WTC11 (cell line): Measurements from ENCODE around the gene CACNA1A. TPM values are rescaled to one million over a fixed set of nuclear protein-coding genes. Genes with fewer than 3 reads are reported as not detected.

Experiments
- ATAC-seq: fragments of 200-7000 bp; cut with Tn5 transposase; 2 replicates; pipeline ENCODE4 v1.10.0; 2021; ENCODE audit warnings: mild to moderate bottlenecking, moderate library complexity
- CTCF ChIA-PET: fragments of 300-600 bp; sonication (Branson Sonifier 250); formaldehyde crosslinking; loops from one replicate; lab custom pipeline; 2021; ENCODE audit warnings: antibody characterized with exemption; lab: Charles Lee
- POLR2A ChIA-PET: fragments of 350-600 bp; sonication (Branson Sonifier 250); formaldehyde crosslinking; loops from one replicate; lab custom pipeline; 2021; ENCODE audit warnings: antibody characterized with exemption; lab: Charles Lee
- DNase-seq: peaks from one replicate; pipeline ENCODE4 v3.0.0; 2021; ENCODE audit warnings: low spot score
- H3K27ac Mint-ChIP-seq: 2 replicates; pipeline ENCODE4 v1.8.0; 2021; ENCODE audit warnings: mixed read lengths
- H3K27me3 Mint-ChIP-seq: 2 replicates; pipeline ENCODE4 v1.8.0; 2021; ENCODE audit warnings: low read depth, mild to moderate bottlenecking, moderate library complexity, mixed read lengths
- H3K36me3 Mint-ChIP-seq: 2 replicates; pipeline ENCODE4 v1.8.0; 2021; ENCODE audit warnings: mixed read lengths
- H3K4me1 Mint-ChIP-seq: 2 replicates; pipeline ENCODE4 v1.8.0; 2022; ENCODE audit warnings: mixed read lengths
- H3K4me3 Mint-ChIP-seq: 2 replicates; pipeline ENCODE4 v1.8.0; 2021; ENCODE audit warnings: mild to moderate bottlenecking, moderate library complexity, mixed read lengths
- H3K9me3 Mint-ChIP-seq: 2 replicates; pipeline ENCODE4 v1.8.0; 2021; ENCODE audit warnings: mixed read lengths
- ETV6 ChIP-seq: sonication (generic); formaldehyde crosslinking; IDR thresholded peaks from 2 replicates; pipeline ENCODE4 v1.8.1; 2022; ENCODE audit warnings: mild to moderate bottlenecking, missing genetic modification reagents
- GABPB1 ChIP-seq: sonication (generic); formaldehyde crosslinking; IDR thresholded peaks from 2 replicates; pipeline ENCODE4 v1.8.1; 2023; ENCODE audit warnings: mild to moderate bottlenecking, missing genetic modification reagents
- HMGA2 ChIP-seq: fragments of 250-450 bp; sonication (Bioruptor Pico); IDR thresholded peaks from 2 replicates; pipeline ENCODE4 v1.4.0; 2021; ENCODE audit warnings: mild to moderate bottlenecking, moderate library complexity
- MXD4 ChIP-seq: fragments of 250-450 bp; sonication (Bioruptor Pico); IDR thresholded peaks from 2 replicates; pipeline ENCODE4 v1.8.0; 2021; ENCODE audit warnings: mild to moderate bottlenecking, moderate library complexity, borderline replicate concordance
- MYBL2 ChIP-seq: sonication (generic); formaldehyde crosslinking; IDR thresholded peaks from 2 replicates; pipeline ENCODE4 v1.8.1; 2023; ENCODE audit warnings: mild to moderate bottlenecking, moderate library complexity, missing genetic modification reagents
- NR2C2 ChIP-seq: sonication (generic); formaldehyde crosslinking; IDR thresholded peaks from 2 replicates; pipeline ENCODE4 v1.8.0; 2022; ENCODE audit warnings: mild to moderate bottlenecking, missing genetic modification reagents
- OVOL2 ChIP-seq: fragments of 250-450 bp; sonication (Bioruptor Pico); IDR thresholded peaks from 2 replicates; pipeline ENCODE4 v1.9.0; 2021; ENCODE audit warnings: mild to moderate bottlenecking, borderline replicate concordance
- RELA ChIP-seq: sonication (generic); formaldehyde crosslinking; IDR thresholded peaks from 2 replicates; pipeline ENCODE4 v1.8.1; 2022; ENCODE audit warnings: missing genetic modification reagents, mild to moderate bottlenecking, borderline replicate concordance
- SMAD4 ChIP-seq: sonication (generic); formaldehyde crosslinking; IDR thresholded peaks from 2 replicates; pipeline ENCODE4 v1.8.0; 2022; ENCODE audit warnings: mild to moderate bottlenecking, missing genetic modification reagents
- TCF7 ChIP-seq: sonication (generic); formaldehyde crosslinking; IDR thresholded peaks from 2 replicates; pipeline ENCODE4 v1.8.0; 2022; ENCODE audit warnings: mild to moderate bottlenecking, low read depth, missing genetic modification reagents, moderate library complexity
- TEAD1 ChIP-seq: sonication (generic); formaldehyde crosslinking; IDR thresholded peaks from 2 replicates; pipeline ENCODE4 v1.8.0; 2022; ENCODE audit warnings: mild to moderate bottlenecking, missing genetic modification reagents
- TP53 ChIP-seq: sonication (generic); formaldehyde crosslinking; IDR thresholded peaks from 2 replicates; pipeline ENCODE4 v1.8.1; 2023; ENCODE audit warnings: mild to moderate bottlenecking, missing genetic modification reagents
- ZNF281 ChIP-seq: sonication (generic); formaldehyde crosslinking; IDR thresholded peaks from 2 replicates; pipeline ENCODE4 v1.8.0; 2023; ENCODE audit warnings: mild to moderate bottlenecking, missing genetic modification reagents
- ZNF317 ChIP-seq: sonication (generic); formaldehyde crosslinking; IDR thresholded peaks from 2 replicates; pipeline ENCODE4 v1.8.1; 2023; ENCODE audit warnings: low read depth, mild to moderate bottlenecking, moderate library complexity, missing genetic modification reagents, borderline replicate concordance
- ZNF396 ChIP-seq: fragments of 250-450 bp; sonication (Bioruptor Pico); IDR thresholded peaks from 2 replicates; pipeline ENCODE4 v1.8.0; 2021; ENCODE audit warnings: mild to moderate bottlenecking, moderate library complexity, borderline replicate concordance
- ZNF416 ChIP-seq: fragments of 250-450 bp; sonication (Bioruptor Pico); IDR thresholded peaks from 2 replicates; pipeline ENCODE4 v1.9.0; 2021; ENCODE audit warnings: mild to moderate bottlenecking, inconsistent platforms
- ZNF423 ChIP-seq: fragments of 250-450 bp; sonication (Bioruptor Pico); IDR thresholded peaks from 2 replicates; pipeline ENCODE4 v2.1.2; 2022; ENCODE audit warnings: mild to moderate bottlenecking, moderate library complexity
- ZNF425 ChIP-seq: fragments of 250-450 bp; sonication (Bioruptor Pico); conservative IDR thresholded peaks from 2 replicates; pipeline ENCODE4 v1.9.0; 2021; ENCODE audit warnings: mild to moderate bottlenecking
- ZNF532 ChIP-seq: fragments of 250-450 bp; sonication (Bioruptor Pico); IDR thresholded peaks from 2 replicates; pipeline ENCODE4 v1.9.0; 2021; ENCODE audit warnings: mild to moderate bottlenecking, borderline replicate concordance
- total RNA-seq: library from RNA; stranded (reverse); gene quantifications from 3 replicates; pipeline ENCODE4 v1.2.3, GENCODE V29; 2021
- TF ChIP-seq, protein P1 (sequence below): sonication (generic); formaldehyde crosslinking; IDR thresholded peaks from 2 replicates; pipeline ENCODE4 v1.8.1; 2023; ENCODE audit warnings: mild to moderate bottlenecking, missing genetic modification reagents
- TF ChIP-seq, protein P2 (sequence below): sonication (generic); formaldehyde crosslinking; IDR thresholded peaks from 2 replicates; pipeline ENCODE4 v1.8.0; 2022; ENCODE audit warnings: missing genetic modification reagents
- TF ChIP-seq, protein P3 (sequence below): sonication (generic); formaldehyde crosslinking; IDR thresholded peaks from 2 replicates; pipeline ENCODE4 v1.8.0; 2022; ENCODE audit warnings: mild to moderate bottlenecking, missing genetic modification reagents

CACNA1A gene
- total RNA-seq, 1 experiment from 2014 or later = 28.9 TPM

DNA sequence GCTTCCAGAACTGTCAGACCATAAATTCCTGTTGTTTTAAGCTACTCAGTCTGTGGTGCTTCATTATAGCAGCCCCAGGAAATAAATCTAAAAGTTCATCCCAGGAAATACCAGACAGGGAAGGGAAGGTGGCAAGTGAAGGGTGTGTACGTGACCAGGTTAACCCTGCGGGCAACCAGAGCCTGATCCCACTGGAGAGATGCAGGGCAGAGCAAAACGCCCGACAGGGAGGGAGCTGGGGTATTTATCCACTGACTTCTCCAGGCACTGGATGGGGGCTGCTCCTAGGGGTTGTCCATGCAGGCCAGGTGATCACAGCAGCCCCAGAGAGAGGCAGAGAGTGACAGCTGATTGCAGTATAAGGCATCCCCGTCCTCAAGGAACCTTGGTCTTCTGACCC lies 150.9 kb downstream of the CACNA1A start:
- POLR2A ChIA-PET = no interaction called here
- ATAC-seq = no peak
- Mint-ChIP-seq H3K36me3 (peaks cover 31% of the 10 kb centered on the region), H3K9me3 (peaks cover 14% of the 10 kb centered on the region), H3K4me3 (no peak overlapping the region), H3K27me3 (no peaks in the 10 kb centered on the region), H3K27ac (no peak overlapping the region), H3K4me1 (no peaks in the 10 kb centered on the region)
- no peak for TF ChIP-seq TEAD1
- no peak for TF ChIP-seq ETV6 (CRISPR knock-in tag)
- TF ChIP-seq ZNF425 = no peak
- TF ChIP-seq MXD4 (CRISPR knock-in tag) = no peak
- CTCF ChIA-PET = interaction anchor here (0.6 kb wide), 1 partner anchor 161 kb away, joined by 4 read pairs; no protein-coding TSS in a partner anchor
- no peak for DNase-seq

- ATAC-seq (no peak), DNase-seq (no peak)
- H3K9me3 Mint-ChIP-seq = peaks cover 11% of the 10 kb centered on the region
- H3K27ac Mint-ChIP-seq = no peak overlapping the region
- no peak overlapping the region for H3K4me3 Mint-ChIP-seq
- peaks cover 24% of the 10 kb centered on the region for H3K36me3 Mint-ChIP-seq
- TF ChIP-seq TCF7 (CRISPR knock-in tag) (no peak), ZNF423 (CRISPR knock-in tag) (no peak), ZNF281 (CRISPR knock-in tag) (no peak), SMAD4 (CRISPR knock-in tag) (no peak), ZNF532 (CRISPR knock-in tag) (no peak), HMGA2 (CRISPR knock-in tag) (no peak), TP53 (CRISPR knock-in tag) (no peak), ZNF317 (no peak), ZNF416 (CRISPR knock-in tag) (no peak), OVOL2 (CRISPR knock-in tag) (no peak), ZNF396 (CRISPR knock-in tag) (no peak), GABPB1 (CRISPR knock-in tag) (no peak), MYBL2 (CRISPR knock-in tag) (no peak), RELA (CRISPR knock-in tag) (no peak), NR2C2 (no peak)
- TF ChIP-seq, protein P1, sequence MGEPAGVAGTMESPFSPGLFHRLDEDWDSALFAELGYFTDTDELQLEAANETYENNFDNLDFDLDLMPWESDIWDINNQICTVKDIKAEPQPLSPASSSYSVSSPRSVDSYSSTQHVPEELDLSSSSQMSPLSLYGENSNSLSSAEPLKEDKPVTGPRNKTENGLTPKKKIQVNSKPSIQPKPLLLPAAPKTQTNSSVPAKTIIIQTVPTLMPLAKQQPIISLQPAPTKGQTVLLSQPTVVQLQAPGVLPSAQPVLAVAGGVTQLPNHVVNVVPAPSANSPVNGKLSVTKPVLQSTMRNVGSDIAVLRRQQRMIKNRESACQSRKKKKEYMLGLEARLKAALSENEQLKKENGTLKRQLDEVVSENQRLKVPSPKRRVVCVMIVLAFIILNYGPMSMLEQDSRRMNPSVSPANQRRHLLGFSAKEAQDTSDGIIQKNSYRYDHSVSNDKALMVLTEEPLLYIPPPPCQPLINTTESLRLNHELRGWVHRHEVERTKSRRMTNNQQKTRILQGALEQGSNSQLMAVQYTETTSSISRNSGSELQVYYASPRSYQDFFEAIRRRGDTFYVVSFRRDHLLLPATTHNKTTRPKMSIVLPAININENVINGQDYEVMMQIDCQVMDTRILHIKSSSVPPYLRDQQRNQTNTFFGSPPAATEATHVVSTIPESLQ (CRISPR knock-in tag) = no peak
- TF ChIP-seq, protein P2, sequence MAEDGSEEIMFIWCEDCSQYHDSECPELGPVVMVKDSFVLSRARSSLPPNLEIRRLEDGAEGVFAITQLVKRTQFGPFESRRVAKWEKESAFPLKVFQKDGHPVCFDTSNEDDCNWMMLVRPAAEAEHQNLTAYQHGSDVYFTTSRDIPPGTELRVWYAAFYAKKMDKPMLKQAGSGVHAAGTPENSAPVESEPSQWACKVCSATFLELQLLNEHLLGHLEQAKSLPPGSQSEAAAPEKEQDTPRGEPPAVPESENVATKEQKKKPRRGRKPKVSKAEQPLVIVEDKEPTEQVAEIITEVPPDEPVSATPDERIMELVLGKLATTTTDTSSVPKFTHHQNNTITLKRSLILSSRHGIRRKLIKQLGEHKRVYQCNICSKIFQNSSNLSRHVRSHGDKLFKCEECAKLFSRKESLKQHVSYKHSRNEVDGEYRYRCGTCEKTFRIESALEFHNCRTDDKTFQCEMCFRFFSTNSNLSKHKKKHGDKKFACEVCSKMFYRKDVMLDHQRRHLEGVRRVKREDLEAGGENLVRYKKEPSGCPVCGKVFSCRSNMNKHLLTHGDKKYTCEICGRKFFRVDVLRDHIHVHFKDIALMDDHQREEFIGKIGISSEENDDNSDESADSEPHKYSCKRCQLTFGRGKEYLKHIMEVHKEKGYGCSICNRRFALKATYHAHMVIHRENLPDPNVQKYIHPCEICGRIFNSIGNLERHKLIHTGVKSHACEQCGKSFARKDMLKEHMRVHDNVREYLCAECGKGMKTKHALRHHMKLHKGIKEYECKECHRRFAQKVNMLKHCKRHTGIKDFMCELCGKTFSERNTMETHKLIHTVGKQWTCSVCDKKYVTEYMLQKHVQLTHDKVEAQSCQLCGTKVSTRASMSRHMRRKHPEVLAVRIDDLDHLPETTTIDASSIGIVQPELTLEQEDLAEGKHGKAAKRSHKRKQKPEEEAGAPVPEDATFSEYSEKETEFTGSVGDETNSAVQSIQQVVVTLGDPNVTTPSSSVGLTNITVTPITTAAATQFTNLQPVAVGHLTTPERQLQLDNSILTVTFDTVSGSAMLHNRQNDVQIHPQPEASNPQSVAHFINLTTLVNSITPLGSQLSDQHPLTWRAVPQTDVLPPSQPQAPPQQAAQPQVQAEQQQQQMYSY (CRISPR knock-in tag) = no peak
- TF ChIP-seq, protein P3, sequence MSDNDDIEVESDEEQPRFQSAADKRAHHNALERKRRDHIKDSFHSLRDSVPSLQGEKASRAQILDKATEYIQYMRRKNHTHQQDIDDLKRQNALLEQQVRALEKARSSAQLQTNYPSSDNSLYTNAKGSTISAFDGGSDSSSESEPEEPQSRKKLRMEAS (CRISPR knock-in tag) = no peak
- no peaks in the 10 kb centered on the region for H3K27me3 Mint-ChIP-seq
- ChIA-PET POLR2A (no interaction called here), CTCF (no interaction called here)
- H3K4me1 Mint-ChIP-seq = no peaks in the 10 kb centered on the region
Measured at GRCh38 chr19:13353625-13354024, 152.7 kb downstream of the CACNA1A start.
